Upper lobe of left lung (tissue), 6 donors: Measurements from ENCODE around the gene F11. TPM values are rescaled to one million over a fixed set of nuclear protein-coding genes. Genes with fewer than 3 reads are reported as not detected.
"Not testable (repeated sequence)": the region's sequence is repeated elsewhere in the genome, so short reads cannot be mapped to it uniquely, and the experiment has no call there.

Source experiments
- ATAC-seq, 2 donors: fragments of 200-7000 bp; cut with Tn5 transposase; one replicate each; pipeline ENCODE4 v1.9.1; 2022; ENCODE audit warnings: mild to moderate bottlenecking in 2 of 2, moderate library complexity in 2 of 2; ENCODE audit not compliant: low FRiP score in 2 of 2
- DNase-seq, 2 donors: peaks; one replicate each; pipeline ENCODE4 v3.0.0-alpha.2; 2019 to 2020
- H3K27ac ChIP-seq, 4 donors: fragments of 200-600 bp; sonication (generic); one replicate each; pipeline ENCODE4 v1.5.1; 2016 to 2019
- H3K27me3 ChIP-seq, 4 donors: fragments of 200-600 bp; sonication (generic); one replicate each; pipeline ENCODE4 v1.5.1; 2017 to 2019
- H3K36me3 ChIP-seq, 4 donors: fragments of 200-600 bp; sonication (generic); one replicate each; pipeline ENCODE4 v1.5.1; 2016 to 2019
- H3K4me1 ChIP-seq, 4 donors: fragments of 200-600 bp; sonication (generic); one replicate each; pipeline ENCODE4 v1.5.1; 2018 to 2019
- H3K4me3 ChIP-seq, 4 donors: fragments of 200-600 bp; sonication (generic); one replicate each; pipeline ENCODE4 v1.5.1; 2017 to 2019; ENCODE audit warnings: mild to moderate bottlenecking in 2 of 4, moderate library complexity in 1 of 4
- H3K9me3 ChIP-seq, 4 donors: fragments of 200-600 bp; sonication (generic); one replicate each; pipeline ENCODE4 v1.5.1; 2018 to 2019
- CTCF ChIP-seq, 6 experiments: fragments of 450-650 bp in 4 of 6; fragments of 200-600 bp in 2 of 6; sonication (generic) in 2 of 6; IDR thresholded peaks; one replicate each; pipeline ENCODE4 v1.5.1; 2016 to 2019; ENCODE audit warnings: antibody characterized with exemption in 6 of 6
- EP300 ChIP-seq, 4 donors: sonication (generic); formaldehyde crosslinking; IDR thresholded peaks; one replicate each; pipeline ENCODE4 v1.5.1; 2017; ENCODE audit warnings: antibody characterized with exemption in 4 of 4, control low read depth in 2 of 4
- POLR2A ChIP-seq, 4 donors: fragments of 450-650 bp; IDR thresholded peaks; one replicate each; pipeline ENCODE4 v1.5.1; 2016 to 2017; ENCODE audit warnings: antibody characterized with exemption in 4 of 4, mild to moderate bottlenecking in 2 of 4
- POLR2AphosphoS5 ChIP-seq, 2 donors: sonication (generic); formaldehyde crosslinking; IDR thresholded peaks; one replicate each; pipeline ENCODE4 v1.5.1; 2017; ENCODE audit warnings: antibody characterized with exemption in 2 of 2
- WGBS, 2 donors: methylation state at CpG; one replicate each; pipeline ENCODE4 v1.1.5; 2017 to 2018; 5-methylcytosine and 5-hydroxymethylcytosine counted together
- total RNA-seq, 6 donors: library from RNA; depleted of rRNA in 4 of 6; stranded (reverse); fragments of >200 nt in 4 of 6; gene quantifications; one replicate each; pipeline versions ENCODE4 v1.1.0 to v1.2.1, GENCODE V29; 2016 to 2021
- donor health status: DM: no; HTN: no; CAD: no; lungs with moderate emphysema.
- donor health status: DM: no; HTN: yes; CAD: no; lungs with severe emphysema.

F11 gene
- total RNA-seq, 6 donors from 2014 or later = 5.6 to 39.8 (median 7.3) TPM

- TF ChIP-seq EP300 (IDR thresholded peaks at IDR 0.05) (no peak), POLR2A (IDR thresholded peaks at IDR 0.05) (no peak), CTCF (IDR thresholded peaks at IDR 0.05) (no peak), POLR2AphosphoS5 (IDR thresholded peaks at IDR 0.05) (no peak)
- peaks cover 0 to 5% (median 0%) of the 10 kb centered on the region in 4 donors for H3K4me1 ChIP-seq
- no peaks in the 10 kb centered on the region for H3K27me3 ChIP-seq
- no peaks in the 10 kb centered on the region for H3K36me3 ChIP-seq
- H3K27ac ChIP-seq = no peak overlapping the region
- 89 to 96% methylated on average over 7 of the region's 7 CpGs for WGBS, 2 donors
- no peak overlapping the region for H3K4me3 ChIP-seq
- no peak for ATAC-seq
- no peaks in the 10 kb centered on the region for H3K9me3 ChIP-seq
- no peak for DNase-seq
Observed at GRCh38 chr4:186264660-186265059, 1.3 kb upstream of the F11 start.

- WGBS, 2 donors = 94 to 96% methylated on average over 11 of the region's 11 CpGs
- H3K9me3 ChIP-seq, H3K27ac ChIP-seq, DNase-seq, H3K4me1 ChIP-seq, H3K36me3 ChIP-seq, H3K27me3 ChIP-seq, H3K4me3 ChIP-seq, ATAC-seq: not testable (repeated sequence)
Observed at GRCh38 chr4:186265250-186265649, 739 bp upstream of the F11 start.

- Histone ChIP-seq H3K36me3 (no peaks in the 10 kb centered on the region), H3K4me3 (peak overlapping the region in 3 of 4 donors; percentile 21 to 42 (median 34)), H3K4me1 (peaks cover 0 to 5% (median 0%) of the 10 kb centered on the region in 4 donors), H3K27ac (peak overlapping the region in 3 of 4 donors; percentile 17 to 34 (median 31)), H3K9me3 (no peaks in the 10 kb centered on the region), H3K27me3 (no peaks in the 10 kb centered on the region)
- TF ChIP-seq POLR2A (IDR thresholded peaks at IDR 0.05) = peak in 1 of 4 donors; percentile 19
- TF ChIP-seq CTCF (IDR thresholded peaks at IDR 0.05) = no peak
- DNase-seq = peak; percentile 54 to 76
- peak; percentile 66 to 84 for ATAC-seq
- 16 to 31% methylated on average over 8 of the region's 8 CpGs for WGBS, 2 donors
Observed at GRCh38 chr4:186266729-186267456, 904 bp downstream of the F11 start.

GRCh38 chr4:186271081-186271678 lies 5.2 kb downstream of the F11 start:
- H3K4me1 ChIP-seq = peaks cover 0 to 5% (median 0%) of the 10 kb centered on the region in 4 donors
- no peaks in the 10 kb centered on the region for H3K9me3 ChIP-seq
- H3K4me3 ChIP-seq = no peak overlapping the region
- ATAC-seq (no peak), DNase-seq (no peak)
- TF ChIP-seq POLR2AphosphoS5 (IDR thresholded peaks at IDR 0.05) = no peak
- no peak for TF ChIP-seq POLR2A (IDR thresholded peaks at IDR 0.05)
- no peak for TF ChIP-seq CTCF (IDR thresholded peaks at IDR 0.05)
- TF ChIP-seq EP300 (IDR thresholded peaks at IDR 0.05) = no peak
- H3K36me3 ChIP-seq = no peaks in the 10 kb centered on the region
- 73 to 77% methylated on average over 9 of the region's 9 CpGs for WGBS, 2 donors
- H3K27ac ChIP-seq = peak overlapping the region in 1 of 4 donors; percentile 5
- no peaks in the 10 kb centered on the region for H3K27me3 ChIP-seq

GRCh38 chr4:186272699-186273391 lies 6.9 kb downstream of the F11 start:
- Histone ChIP-seq H3K27ac (no peak overlapping the region), H3K27me3 (no peaks in the 10 kb centered on the region), H3K4me3 (no peak overlapping the region), H3K9me3 (no peaks in the 10 kb centered on the region), H3K4me1 (no peaks in the 10 kb centered on the region), H3K36me3 (no peaks in the 10 kb centered on the region)
- ATAC-seq = no peak
- no peak for DNase-seq
- WGBS, 2 donors = 56 to 62% methylated on average over 4 of the region's 4 CpGs
- no peak for TF ChIP-seq CTCF (IDR thresholded peaks at IDR 0.05)
- no peak for TF ChIP-seq POLR2A (IDR thresholded peaks at IDR 0.05)
- TF ChIP-seq EP300 (IDR thresholded peaks at IDR 0.05) = no peak
- TF ChIP-seq POLR2AphosphoS5 (IDR thresholded peaks at IDR 0.05) = no peak

- 84 to 93% methylated on average over 5 of the region's 5 CpGs for WGBS, 2 donors
- H3K4me1 ChIP-seq, H3K9me3 ChIP-seq, H3K27me3 ChIP-seq, H3K4me3 ChIP-seq, ATAC-seq, H3K27ac ChIP-seq, H3K36me3 ChIP-seq, DNase-seq: not testable (repeated sequence)
Observed at GRCh38 chr4:186273392-186273789, 7.4 kb downstream of the F11 start.
